ENCODE data around the gene FSTL5.

Gene FSTL5

DNA sequence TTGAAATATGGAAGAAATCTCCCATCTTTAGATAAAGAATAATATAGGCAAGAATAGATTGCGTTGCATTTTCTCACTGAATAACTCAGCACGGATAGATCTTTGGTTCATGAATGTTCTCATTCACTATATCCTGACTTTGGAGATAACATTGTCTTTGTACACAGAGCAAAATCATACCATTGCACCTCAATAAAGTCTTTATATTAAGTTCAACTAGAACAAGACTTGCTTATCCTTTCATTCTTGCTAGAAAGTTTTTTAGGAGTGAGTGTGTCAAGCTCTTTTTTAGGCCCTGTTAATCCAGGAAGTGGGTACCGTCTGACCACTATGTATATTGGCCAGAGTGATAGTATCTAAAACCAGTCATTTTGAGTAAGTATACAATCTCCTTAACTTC, 658.7 kb downstream of the FSTL5 start:
- no peak for FAIRE-seq
- no peak for DNase-seq (ENCODE audit: insufficient read length, low spot score)

GRCh38 chr4:161498155-161498554, 665.6 kb downstream of the FSTL5 start:
- FAIRE-seq (no peak), DNase-seq (ENCODE audit: insufficient read length, low spot score) (no peak)

DNA sequence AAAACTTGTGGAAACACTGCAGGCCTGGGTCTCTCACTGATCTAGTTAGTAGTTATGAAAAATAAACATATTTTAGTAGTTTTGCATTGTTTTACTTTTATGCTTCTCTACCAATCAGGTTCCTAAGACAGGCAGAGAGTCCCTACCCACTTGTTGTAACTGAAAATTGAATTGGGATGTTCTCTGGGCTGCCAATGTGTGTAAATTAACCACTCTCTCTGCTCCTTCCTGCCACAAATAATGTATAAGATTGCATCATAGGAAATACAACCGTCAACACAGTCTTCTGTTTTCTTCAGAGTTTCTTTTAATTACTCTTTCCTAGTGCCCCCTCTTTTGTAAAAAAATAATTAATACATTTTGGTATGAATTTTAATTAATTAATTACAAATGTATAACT, 677.3 kb downstream of the FSTL5 start:
- FAIRE-seq (no peak), DNase-seq (ENCODE audit: insufficient read length, low spot score) (no peak)

DNA sequence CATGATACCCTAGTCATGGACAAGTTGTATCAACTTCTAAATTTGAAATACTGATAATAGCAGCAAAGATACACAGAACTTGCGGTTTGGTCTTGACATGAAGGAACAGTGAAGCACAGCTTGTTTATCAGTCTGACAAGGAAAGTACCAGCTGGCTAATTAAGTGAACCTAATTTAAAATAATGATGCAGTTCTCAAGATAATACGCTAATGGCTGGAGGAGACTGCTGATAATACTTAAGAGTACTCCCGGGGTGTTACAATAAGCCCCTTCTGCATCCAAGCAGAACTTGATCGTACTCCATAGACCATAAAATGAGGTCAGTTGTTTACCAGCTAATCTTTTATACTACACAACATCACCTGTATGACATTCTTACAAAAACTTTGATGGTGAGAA, 697.5 kb downstream of the FSTL5 start:
- no peak for DNase-seq (ENCODE audit: insufficient read length, low spot score)
- FAIRE-seq, result no peak

- FAIRE-seq, result no peak
- DNase-seq (ENCODE audit: insufficient read length, low spot score), result no peak
Measured at GRCh38 chr4:161463436-161463835, 700.4 kb downstream of the FSTL5 start.

- FAIRE-seq, result no peak
- DNase-seq (ENCODE audit: insufficient read length, low spot score), result no peak
Measured at GRCh38 chr4:161457906-161458305, 705.9 kb downstream of the FSTL5 start.

- FAIRE-seq (no peak), DNase-seq (ENCODE audit: insufficient read length, low spot score) (no peak)
Measured at GRCh38 chr4:161457311-161457710, 706.5 kb downstream of the FSTL5 start.

DNA sequence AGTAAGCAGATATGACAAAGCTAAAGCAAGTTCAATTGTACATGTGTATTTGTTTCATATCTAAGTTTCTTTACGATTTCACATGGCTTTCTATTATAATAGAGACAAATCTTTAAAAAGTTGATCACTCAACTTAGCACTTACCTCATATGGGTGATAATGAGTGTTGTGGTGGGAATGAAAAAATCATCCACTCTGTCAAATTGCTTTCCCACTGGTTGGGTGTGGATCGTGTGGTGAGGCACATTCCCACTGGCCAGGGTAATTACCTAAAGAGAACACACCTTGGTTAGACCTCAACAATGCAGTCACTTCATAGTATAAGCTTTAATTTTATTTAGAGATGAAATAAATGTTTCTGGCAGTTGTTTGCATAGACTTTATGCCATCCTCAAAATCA, 708.9 kb downstream of the FSTL5 start:
- DNase-seq (ENCODE audit: insufficient read length, low spot score), result no peak
- FAIRE-seq, result no peak

- no peak for DNase-seq (ENCODE audit: insufficient read length, low spot score)
- FAIRE-seq, result no peak
Measured at GRCh38 chr4:161448550-161449180, 715.1 kb downstream of the FSTL5 start.

GRCh38 chr4:161444626-161445025, 719.2 kb downstream of the FSTL5 start:
- no peak for FAIRE-seq
- DNase-seq (ENCODE audit: insufficient read length, low spot score), result no peak

- FAIRE-seq, result no peak
- DNase-seq (ENCODE audit: insufficient read length, low spot score), result no peak
Measured at GRCh38 chr4:161442921-161443320, 720.9 kb downstream of the FSTL5 start.

- DNase-seq (ENCODE audit: insufficient read length, low spot score) (no peak), FAIRE-seq (no peak)
Measured at GRCh38 chr4:161438096-161438495, 725.7 kb downstream of the FSTL5 start.

DNA sequence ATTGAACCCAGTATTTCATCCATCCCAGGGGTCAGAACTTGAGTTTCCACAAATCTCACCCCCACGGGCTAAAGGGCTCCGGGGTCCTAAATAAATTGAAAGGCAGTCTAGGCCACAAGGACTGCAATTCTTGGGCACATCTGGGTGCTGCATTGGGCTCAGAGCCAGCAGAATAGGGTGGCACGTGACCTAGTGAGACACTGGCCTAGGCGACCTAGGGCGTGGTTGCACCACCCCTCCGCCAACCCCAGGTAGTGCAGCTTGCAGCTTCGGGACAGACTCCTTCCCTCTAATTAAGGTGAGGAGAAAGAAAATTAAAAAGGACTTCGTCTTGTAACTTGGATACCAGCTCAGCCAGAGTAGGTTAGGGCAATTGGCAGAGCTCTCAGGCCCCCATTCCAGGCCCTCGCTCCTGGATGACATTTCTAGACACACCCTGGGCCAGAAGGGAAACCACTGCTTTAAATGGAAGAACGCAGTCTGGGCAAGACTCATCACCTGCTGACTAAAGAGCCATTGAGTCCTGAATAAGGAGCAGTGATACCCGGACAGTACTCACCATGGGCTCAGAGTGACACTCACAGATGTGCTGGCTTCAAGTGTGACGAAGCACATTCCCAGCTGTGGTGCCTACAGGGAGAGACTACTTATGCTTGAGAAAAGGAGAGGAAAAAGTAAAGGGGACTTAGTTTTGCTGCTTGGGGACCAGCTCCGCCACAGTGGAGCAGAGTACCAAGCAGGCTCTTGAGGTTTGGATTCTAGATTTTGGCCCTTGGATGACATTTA, 735.4 kb downstream of the FSTL5 start:
- DNase-seq (ENCODE audit: insufficient read length, low spot score) (no peak), FAIRE-seq (no peak)

- DNase-seq (ENCODE audit: insufficient read length, low spot score) (peak; percentile 6), FAIRE-seq (no peak)
Measured at GRCh38 chr4:161419822-161420221, 744.0 kb downstream of the FSTL5 start.

- DNase-seq (ENCODE audit: insufficient read length, low spot score) (no peak), FAIRE-seq (no peak)
Measured at GRCh38 chr4:161411901-161412300, 751.9 kb downstream of the FSTL5 start.

- peak; percentile 17 for DNase-seq (ENCODE audit: insufficient read length, low spot score)
- FAIRE-seq, result no peak
Measured at GRCh38 chr4:161404346-161405110, 759.3 kb downstream of the FSTL5 start.

GRCh38 chr4:161403781-161404180, 760.0 kb downstream of the FSTL5 start:
- FAIRE-seq (no peak), DNase-seq (ENCODE audit: insufficient read length, low spot score) (no peak)

- no peak for DNase-seq (ENCODE audit: insufficient read length, low spot score)
- FAIRE-seq, result no peak
Measured at GRCh38 chr4:161393602-161394001, 770.2 kb downstream of the FSTL5 start.

- no peak for FAIRE-seq
Measured at GRCh38 chr4:161382655-161383054, 781.1 kb downstream of the FSTL5 start.

DNA sequence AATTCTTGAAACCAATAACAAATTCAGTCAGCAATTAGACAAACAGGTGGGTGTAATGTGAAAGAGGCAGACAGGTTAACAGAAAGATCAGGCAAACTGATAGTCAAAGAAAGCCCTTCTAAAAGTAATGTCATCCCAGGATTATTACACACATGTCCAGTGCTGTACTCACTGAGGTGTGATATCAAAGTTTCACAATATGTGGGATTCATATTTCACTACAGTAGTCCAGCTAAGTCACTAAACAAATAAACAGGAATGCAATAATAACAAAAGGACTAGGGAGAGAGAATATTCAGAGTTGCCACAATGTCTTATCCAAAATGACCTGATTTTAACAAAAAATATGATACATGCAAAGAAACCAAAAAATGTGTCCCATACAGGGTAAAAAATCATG, 787.5 kb downstream of the FSTL5 start:
- FAIRE-seq (no peak), DNase-seq (ENCODE audit: insufficient read length, low spot score) (no peak)

More at GRCh38 chr4:161382655-161383054, 781.1 kb downstream of the FSTL5 start:
- no peak for DNase-seq (ENCODE audit: insufficient read length, low spot score)

- no peak for DNase-seq (ENCODE audit: insufficient read length, low spot score)
- no peak for FAIRE-seq
Measured at GRCh38 chr4:161364681-161365080, 799.1 kb downstream of the FSTL5 start.

DNA sequence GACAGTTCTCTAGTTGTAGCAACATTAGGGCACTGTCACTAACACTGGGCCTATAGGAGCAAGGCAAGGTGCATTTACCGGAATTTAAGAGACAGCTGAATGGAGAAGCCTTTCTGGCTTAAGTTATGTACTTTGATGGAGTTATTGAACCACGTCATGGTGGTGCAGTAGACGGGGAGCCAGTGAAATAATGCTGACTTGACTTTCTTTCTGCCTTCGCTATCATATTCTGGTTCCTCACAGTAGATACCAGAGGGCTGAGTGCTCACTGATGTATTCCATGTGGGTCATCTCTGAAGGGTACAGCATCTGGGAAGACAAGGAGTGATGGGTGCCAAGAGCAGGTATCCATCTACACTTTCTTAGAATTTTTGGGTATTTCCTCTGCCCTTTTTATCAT, 802.8 kb downstream of the FSTL5 start:
- FAIRE-seq (no peak), DNase-seq (ENCODE audit: insufficient read length, low spot score) (no peak)

Data from HTR-8/SVneo (cell line).